ENCODE data around the gene DMAP1.

DMAP1 gene

GRCh38 chr1:44256762-44257554 is 43.7 kb downstream of the DMAP1 start:
- no peak for DNase-seq

DNA sequence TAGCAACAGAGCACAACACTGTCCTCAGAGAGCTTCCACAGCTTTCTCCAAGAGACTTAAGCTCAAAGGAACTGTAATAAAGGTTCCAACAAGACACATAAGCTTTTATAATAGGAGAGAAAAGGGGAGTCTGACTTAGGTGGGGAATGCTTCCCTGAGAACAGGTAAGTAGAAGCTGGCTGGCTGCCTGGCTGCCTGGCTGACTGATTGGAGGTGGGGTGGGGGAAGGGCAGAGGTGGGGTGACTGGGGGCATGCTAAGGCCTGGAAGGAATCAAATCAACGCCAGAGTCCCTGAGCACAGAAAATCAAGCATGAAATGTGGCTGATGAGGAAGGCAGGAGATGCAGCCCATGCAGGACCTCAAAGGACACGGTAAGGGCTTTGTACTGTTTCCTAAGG is 45.8 kb downstream of the DMAP1 start:
- no peak for DNase-seq

GRCh38 chr1:44260792-44261170 is 47.5 kb downstream of the DMAP1 start:
- DNase-seq, result no peak

GRCh38 chr1:44261171-44261817 is 48.0 kb downstream of the DMAP1 start:
- no peak for DNase-seq

GRCh38 chr1:44261962-44262361 is 48.7 kb downstream of the DMAP1 start:
- DNase-seq, result no peak

DNA sequence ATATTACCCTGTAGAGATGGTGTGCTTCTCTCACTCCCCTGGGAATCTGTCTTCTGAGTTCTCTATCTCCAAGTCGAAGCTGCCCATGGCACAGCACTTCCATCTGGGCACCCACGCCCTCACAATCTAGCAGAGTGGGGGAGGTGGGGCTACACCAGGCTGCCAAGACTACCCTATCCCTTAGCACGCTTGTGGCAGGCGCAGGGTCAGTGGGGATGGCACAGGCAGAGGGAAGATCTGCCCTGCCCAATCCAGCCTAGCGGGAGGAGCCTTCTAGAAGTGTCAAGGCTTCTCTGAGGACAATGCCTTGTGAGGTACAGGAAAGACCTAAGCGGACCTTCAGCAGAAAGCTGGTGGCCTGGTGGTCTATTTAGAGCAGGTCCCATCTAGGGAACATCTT is 49.1 kb downstream of the DMAP1 start:
- DNase-seq, result no peak

DNA sequence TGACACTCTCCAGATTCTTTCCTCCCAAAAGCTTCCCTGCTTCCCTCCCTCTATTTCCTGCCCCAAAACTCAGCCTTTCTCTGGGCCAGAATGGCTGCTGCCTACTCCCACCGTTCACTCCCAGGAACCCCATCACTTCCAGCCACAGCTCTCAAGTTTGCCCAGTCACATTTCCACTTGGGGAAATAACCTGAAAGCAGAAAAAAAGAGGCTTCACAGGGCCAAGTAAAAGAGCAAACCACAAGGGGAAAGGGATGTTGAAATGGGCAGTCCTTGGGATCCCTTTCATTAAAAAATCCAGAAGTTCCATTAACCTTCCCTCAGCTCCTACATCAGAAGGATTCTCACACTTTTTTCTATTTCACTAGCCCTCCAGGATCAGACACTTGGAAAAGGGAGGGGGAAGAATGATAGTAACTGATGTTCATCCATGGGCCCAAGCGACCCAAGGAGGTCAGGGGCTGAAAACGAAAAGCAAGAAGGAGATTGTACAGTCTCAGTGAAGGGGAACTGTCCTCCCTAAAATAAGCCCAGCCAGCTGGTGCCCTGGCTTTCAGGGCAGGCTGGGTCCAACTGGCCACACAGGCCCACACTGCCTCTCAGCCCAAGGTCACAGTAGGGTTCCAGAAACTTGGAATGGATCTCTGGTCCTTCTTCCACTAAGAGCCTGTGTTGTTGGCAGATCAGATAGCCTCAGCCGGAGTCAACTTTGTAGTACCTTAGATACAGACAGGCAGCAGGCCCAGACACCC is 49.7 kb downstream of the DMAP1 start:
- DNase-seq, result no peak

- DNase-seq, result no peak
These were observed 50.5 kb downstream of the DMAP1 start for GRCh38 chr1:44263568-44264450.

GRCh38 chr1:44264451-44264771 is 51.1 kb downstream of the DMAP1 start:
- DNase-seq, result no peak

GRCh38 chr1:44265656-44266358 is 52.5 kb downstream of the DMAP1 start:
- no peak for DNase-seq

DNA sequence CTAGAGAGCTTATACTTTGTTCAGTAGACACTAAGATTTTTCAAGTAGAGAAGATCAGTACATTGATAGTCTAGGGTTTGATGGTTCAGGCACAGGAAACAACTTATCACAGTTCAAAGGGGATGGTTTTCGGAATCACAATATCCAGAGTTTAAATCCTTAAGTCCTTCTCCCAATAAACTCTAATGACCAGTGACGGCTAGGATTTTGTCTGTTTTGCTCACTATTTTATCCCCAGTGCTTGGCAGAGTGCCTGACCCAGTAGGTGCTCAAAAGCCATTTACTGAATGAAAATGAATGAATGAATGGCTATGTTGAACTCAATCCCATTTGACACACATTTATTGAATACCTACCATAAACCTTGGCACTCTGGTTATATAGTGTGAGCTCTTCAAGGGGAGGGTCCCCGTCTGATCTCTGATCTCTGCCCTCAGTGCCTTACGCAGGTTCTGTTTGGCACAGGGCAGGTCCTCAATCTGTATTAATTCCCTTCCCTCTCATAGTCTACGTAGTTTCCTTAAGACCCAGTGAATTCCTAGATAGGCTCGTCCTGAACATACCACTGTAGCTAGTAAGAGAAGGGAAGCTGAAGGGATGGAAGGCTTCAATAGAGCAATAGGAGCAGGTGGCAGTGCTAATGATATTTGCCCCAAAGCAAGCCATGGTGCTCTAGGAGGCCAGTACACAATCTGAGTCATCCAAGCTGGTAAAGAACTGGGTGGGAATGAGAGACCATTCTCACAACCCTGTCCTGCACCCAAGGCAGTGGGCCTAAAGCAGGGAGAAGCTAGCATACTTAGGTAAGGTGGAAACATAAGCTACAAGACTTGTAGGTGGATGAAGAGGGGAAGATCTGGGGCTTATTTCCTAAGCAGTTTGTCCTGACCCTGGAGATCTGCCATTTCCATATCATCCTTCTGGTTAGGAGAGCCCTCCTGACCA is 53.4 kb downstream of the DMAP1 start:
- DNase-seq, result no peak

DNA sequence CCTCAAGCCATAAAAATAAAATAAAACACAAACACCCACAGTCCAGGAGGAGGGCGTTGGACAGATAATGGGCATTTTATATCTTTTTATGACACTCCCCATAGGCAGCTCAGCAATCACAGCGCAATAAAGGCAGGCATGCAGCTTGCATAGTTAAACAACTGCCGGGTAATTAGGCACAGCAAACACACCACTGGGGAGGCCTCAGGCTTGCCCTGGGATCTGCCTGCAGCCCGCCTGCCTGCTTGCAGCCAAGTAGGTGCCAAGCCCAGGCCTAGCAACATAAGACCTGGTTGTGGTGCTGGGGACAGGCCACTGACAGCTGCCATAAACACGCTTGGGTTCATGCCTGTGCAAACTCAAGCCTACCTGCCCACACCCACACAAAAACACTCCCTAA is 54.2 kb downstream of the DMAP1 start:
- DNase-seq, result no peak

DNA sequence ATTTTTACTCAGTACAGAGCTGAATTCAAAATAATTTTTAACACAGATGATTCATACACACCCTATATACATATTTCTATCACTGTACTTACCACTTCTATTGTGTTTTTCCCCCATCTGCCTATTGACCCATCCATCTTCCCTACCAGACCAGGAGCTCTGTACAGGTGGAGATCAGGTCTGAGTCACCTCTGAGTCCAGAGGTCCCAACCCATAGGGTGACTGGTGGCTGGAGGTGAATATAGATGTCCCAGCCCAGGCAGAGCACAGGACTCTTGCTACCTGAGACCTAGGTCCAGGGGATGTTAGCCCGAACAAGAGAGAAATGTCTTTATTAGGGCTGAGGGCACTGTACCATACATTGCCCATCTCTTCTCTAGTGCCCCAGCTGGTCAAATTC is 54.8 kb downstream of the DMAP1 start:
- no peak for DNase-seq

Measured in NCI-H1105 (cell line).